A204.1 (cell line): ENCODE results near the gene GGTLC1.
"Not testable (repeated sequence)": the region's sequence is repeated elsewhere in the genome, so short reads cannot be mapped to it uniquely, and the experiment has no call there.

Experiments used
- FAIRE-seq: peaks from 2 replicates; lab custom pipeline; 2012; peaks lifted over from hg19 to GRCh38; lab: Jason Lieb, UNC

GGTLC1 gene

GRCh38 chr20:23994001-23994633 is 5.5 kb upstream of the GGTLC1 start:
- not testable (repeated sequence) for FAIRE-seq

GRCh38 chr20:23993440-23993839 is 4.9 kb upstream of the GGTLC1 start:
- not testable (repeated sequence) for FAIRE-seq

- not testable (repeated sequence) for FAIRE-seq
Observed at GRCh38 chr20:23990296-23990695, 1.7 kb upstream of the GGTLC1 start.

- FAIRE-seq = not testable (repeated sequence)
Observed at GRCh38 chr20:23988966-23989365, 387 bp upstream of the GGTLC1 start.

- not testable (repeated sequence) for FAIRE-seq
Observed at GRCh38 chr20:23986716-23987115, 1.9 kb downstream of the GGTLC1 start.

- FAIRE-seq = not testable (repeated sequence)
Observed at GRCh38 chr20:23986310-23986709, 2.3 kb downstream of the GGTLC1 start.

GRCh38 chr20:23985790-23986225 is 2.8 kb downstream of the GGTLC1 start:
- FAIRE-seq = not testable (repeated sequence)

- not testable (repeated sequence) for FAIRE-seq
Observed at GRCh38 chr20:23985066-23985789, 3.4 kb downstream of the GGTLC1 start.

- FAIRE-seq = not testable (repeated sequence)
Observed at GRCh38 chr20:23984476-23985023, 4.0 kb downstream of the GGTLC1 start.

GRCh38 chr20:23982112-23983018 is 6.2 kb downstream of the GGTLC1 start:
- not testable (repeated sequence) for FAIRE-seq

- FAIRE-seq = not testable (repeated sequence)
Observed at GRCh38 chr20:23981526-23981925, 7.1 kb downstream of the GGTLC1 start.

GRCh38 chr20:23981014-23981413 is 7.6 kb downstream of the GGTLC1 start:
- FAIRE-seq = not testable (repeated sequence)

GRCh38 chr20:23979899-23980811 is 8.4 kb downstream of the GGTLC1 start:
- FAIRE-seq = not testable (repeated sequence)

GRCh38 chr20:23979380-23979779 is 9.2 kb downstream of the GGTLC1 start:
- not testable (repeated sequence) for FAIRE-seq

GRCh38 chr20:23978457-23978856 is 10.1 kb downstream of the GGTLC1 start:
- not testable (repeated sequence) for FAIRE-seq

GRCh38 chr20:23974966-23975365 is 13.6 kb downstream of the GGTLC1 start:
- no peak for FAIRE-seq

- FAIRE-seq = no peak
Observed at GRCh38 chr20:23971310-23971709, 17.3 kb downstream of the GGTLC1 start.

GRCh38 chr20:23970049-23970448 is 18.5 kb downstream of the GGTLC1 start:
- FAIRE-seq = no peak

GRCh38 chr20:23967616-23967979 is 21.0 kb downstream of the GGTLC1 start:
- FAIRE-seq = no peak

- no peak for FAIRE-seq
Observed at GRCh38 chr20:23966927-23967615, 21.5 kb downstream of the GGTLC1 start.

GRCh38 chr20:23966298-23966697 is 22.3 kb downstream of the GGTLC1 start:
- FAIRE-seq = no peak
